Chondrocyte (in vitro differentiated cells): Measurements from ENCODE around the gene EPN1. TPM values are rescaled to one million over a fixed set of nuclear protein-coding genes. Genes with fewer than 3 reads are reported as not detected.
"Not testable (repeated sequence)": the region's sequence is repeated elsewhere in the genome, so short reads cannot be mapped to it uniquely, and the experiment has no call there.

Experiments used
- DNase-seq: peaks from one replicate; pipeline ENCODE4 v3.0.0; 2021; ENCODE audit warnings: mixed read lengths, low spot score
- H3K27ac Mint-ChIP-seq: one replicate; pipeline ENCODE4 v1.8.0; 2021; ENCODE audit warnings: mild to moderate bottlenecking, moderate library complexity, mixed read lengths; ENCODE audit not compliant: unreplicated experiment
- H3K27me3 Mint-ChIP-seq: 2 replicates; pipeline ENCODE4 v1.8.0; 2021; ENCODE audit warnings: low read depth, mixed read lengths
- H3K36me3 Mint-ChIP-seq: 2 replicates; pipeline ENCODE4 v1.8.0; 2021; ENCODE audit warnings: low read depth, mixed read lengths
- H3K4me1 Mint-ChIP-seq: 2 replicates; pipeline ENCODE4 v1.8.0; 2021; ENCODE audit warnings: low read depth, mild to moderate bottlenecking, mixed read lengths
- H3K4me3 Mint-ChIP-seq: one replicate; pipeline ENCODE4 v1.8.0; 2021; ENCODE audit warnings: mild to moderate bottlenecking, moderate library complexity, mixed read lengths; ENCODE audit not compliant: unreplicated experiment
- H3K9me3 Mint-ChIP-seq: 2 replicates; pipeline ENCODE4 v1.8.0; 2021; ENCODE audit warnings: low read depth, mixed read lengths
- total RNA-seq: library from RNA; stranded (reverse); gene quantifications from 3 replicates; pipeline ENCODE4 v1.2.1, GENCODE V29; 2021
- TF ChIP-seq, protein P1 (sequence below): fragments of 200-600 bp; sonication (generic); IDR thresholded peaks from 2 replicates; pipeline ENCODE4 v1.5.0; 2021; ENCODE audit warnings: antibody characterized with exemption, mild to moderate bottlenecking, moderate library complexity

The EPN1 gene
- total RNA-seq, 1 donor from 2014 or later: 124 TPM

GRCh38 chr19:55753401-55753800, 78.4 kb downstream of the EPN1 start:
- H3K4me1 Mint-ChIP-seq: no peaks in the 10 kb centered on the region
- H3K9me3 Mint-ChIP-seq: peaks cover 16% of the 10 kb centered on the region
- no peaks in the 10 kb centered on the region for H3K27me3 Mint-ChIP-seq
- TF ChIP-seq, protein P1, sequence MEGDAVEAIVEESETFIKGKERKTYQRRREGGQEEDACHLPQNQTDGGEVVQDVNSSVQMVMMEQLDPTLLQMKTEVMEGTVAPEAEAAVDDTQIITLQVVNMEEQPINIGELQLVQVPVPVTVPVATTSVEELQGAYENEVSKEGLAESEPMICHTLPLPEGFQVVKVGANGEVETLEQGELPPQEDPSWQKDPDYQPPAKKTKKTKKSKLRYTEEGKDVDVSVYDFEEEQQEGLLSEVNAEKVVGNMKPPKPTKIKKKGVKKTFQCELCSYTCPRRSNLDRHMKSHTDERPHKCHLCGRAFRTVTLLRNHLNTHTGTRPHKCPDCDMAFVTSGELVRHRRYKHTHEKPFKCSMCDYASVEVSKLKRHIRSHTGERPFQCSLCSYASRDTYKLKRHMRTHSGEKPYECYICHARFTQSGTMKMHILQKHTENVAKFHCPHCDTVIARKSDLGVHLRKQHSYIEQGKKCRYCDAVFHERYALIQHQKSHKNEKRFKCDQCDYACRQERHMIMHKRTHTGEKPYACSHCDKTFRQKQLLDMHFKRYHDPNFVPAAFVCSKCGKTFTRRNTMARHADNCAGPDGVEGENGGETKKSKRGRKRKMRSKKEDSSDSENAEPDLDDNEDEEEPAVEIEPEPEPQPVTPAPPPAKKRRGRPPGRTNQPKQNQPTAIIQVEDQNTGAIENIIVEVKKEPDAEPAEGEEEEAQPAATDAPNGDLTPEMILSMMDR: no peak
- DNase-seq: no peak
- H3K4me3 Mint-ChIP-seq: no peak overlapping the region
- no peaks in the 10 kb centered on the region for H3K36me3 Mint-ChIP-seq
- H3K27ac Mint-ChIP-seq: no peak overlapping the region

DNA sequence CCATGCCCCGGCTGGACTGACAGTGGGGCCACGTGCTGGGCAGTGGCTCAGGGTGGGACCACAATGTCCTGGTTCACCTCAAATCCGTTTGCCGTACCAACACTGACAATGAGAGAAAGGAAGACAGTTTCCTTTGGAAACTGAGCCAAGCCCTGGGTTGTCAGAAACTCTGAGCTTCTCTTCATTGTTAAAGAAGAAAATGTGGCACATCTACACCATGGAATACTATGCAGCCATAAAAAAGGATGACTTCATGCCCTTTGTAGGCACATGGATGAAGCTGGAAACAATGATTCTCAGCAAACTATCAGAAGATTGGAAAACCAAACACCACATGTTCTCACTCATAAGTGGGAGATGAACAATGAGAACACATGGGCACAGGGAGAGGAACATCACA, 81.8 kb downstream of the EPN1 start:
- not testable (repeated sequence) for H3K36me3 Mint-ChIP-seq, H3K27me3 Mint-ChIP-seq, H3K4me3 Mint-ChIP-seq, H3K27ac Mint-ChIP-seq, H3K4me1 Mint-ChIP-seq, DNase-seq
- H3K9me3 Mint-ChIP-seq: peaks cover 27% of the 10 kb centered on the region

DNA sequence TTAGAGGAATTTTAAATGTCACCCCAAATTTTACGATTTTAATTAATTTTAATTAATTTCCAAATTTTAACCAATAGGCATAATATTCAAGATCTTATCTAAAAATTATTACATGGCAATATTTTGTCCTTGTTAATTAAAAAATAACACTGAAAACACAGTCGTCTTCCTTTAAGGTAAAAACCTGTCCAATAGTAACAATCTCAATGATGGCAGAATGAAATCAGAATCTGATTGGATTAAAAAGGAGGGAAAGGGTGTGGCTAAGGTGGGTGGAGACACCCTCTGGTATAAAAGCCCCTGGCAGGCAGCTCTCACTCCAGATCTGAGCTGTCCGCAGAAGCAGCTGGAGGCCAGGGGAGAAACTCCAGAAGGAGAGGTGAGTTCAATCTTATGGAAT, 83.8 kb downstream of the EPN1 start, which contains the start of gene RFPL4A:
Gene RFPL4A, plus strand, starts transcription at position 301 of the 400 bp plus-strand sequence. CDS start 2,704 bp downstream, outside the sequence.
- H3K9me3 Mint-ChIP-seq: peaks cover 23% of the 10 kb centered on the region
- H3K4me1 Mint-ChIP-seq, H3K27ac Mint-ChIP-seq, H3K27me3 Mint-ChIP-seq, DNase-seq, H3K36me3 Mint-ChIP-seq, H3K4me3 Mint-ChIP-seq: not testable (repeated sequence)

Other genes with a start within 250 kb of the EPN1 start
- gene SHISA7, start 231.9 kb upstream of the EPN1 start, total RNA-seq: not detected in 3 replicates
- 39.8 to 47.2 TPM (median 39.8 TPM) in 3 replicates for gene ISOC2, start 213.6 kb upstream of the EPN1 start, total RNA-seq
- not detected in 3 replicates for gene C19orf85, start 210.5 kb upstream of the EPN1 start, total RNA-seq
- gene ZNF628, start 198.6 kb upstream of the EPN1 start, total RNA-seq: 9.1 to 9.7 TPM (median 9.4 TPM) in 3 replicates
- 32.1 to 50.0 TPM (median 33.1 TPM) in 3 replicates for gene NAT14, start 190.0 kb upstream of the EPN1 start, total RNA-seq
- gene SSC5D, start 186.8 kb upstream of the EPN1 start, total RNA-seq: 33.6 to 50.0 TPM (median 34.5 TPM) in 3 replicates
- not detected in 3 replicates for gene SBK2, start 138.1 kb upstream of the EPN1 start, total RNA-seq
- not detected in 3 replicates for gene SBK3, start 129.7 kb upstream of the EPN1 start, total RNA-seq
- gene ZNF579, start 94.4 kb upstream of the EPN1 start, total RNA-seq: 15.7 to 23.6 TPM (median 23.1 TPM) in 3 replicates
- gene FIZ1, start 75.7 kb upstream of the EPN1 start, total RNA-seq: 11.3 to 14.7 TPM (median 14.4 TPM) in 3 replicates
- 10.1 to 11.0 TPM (median 10.8 TPM) in 3 replicates for gene ZNF524, start 74.9 kb upstream of the EPN1 start, total RNA-seq
- 16.1 to 18.1 TPM (median 16.4 TPM) in 3 replicates for gene ZNF865, start 69.6 kb upstream of the EPN1 start, total RNA-seq
- 6.1 to 7.9 TPM (median 6.4 TPM) in 3 replicates for gene ZNF784, start 50.7 kb upstream of the EPN1 start, total RNA-seq
- 42.3 to 59.8 TPM (median 45.0 TPM) in 3 replicates for gene ZNF580, start 34.2 kb upstream of the EPN1 start, total RNA-seq
- 20.8 to 24.7 TPM (median 24.2 TPM) in 3 replicates for gene ZNF581, start 31.6 kb upstream of the EPN1 start, total RNA-seq
- gene CCDC106, start 27.0 kb upstream of the EPN1 start, total RNA-seq: 20.9 to 26.5 TPM (median 23.5 TPM) in 3 replicates
- gene U2AF2, start 20.2 kb upstream of the EPN1 start, total RNA-seq: 119 to 137 TPM (median 129 TPM) in 3 replicates
- gene NLRP9, start 63.2 kb downstream of the EPN1 start, total RNA-seq: not detected in 3 replicates
- not detected in 3 replicates for gene RFPL4A, start 83.9 kb downstream of the EPN1 start, total RNA-seq
- gene RFPL4AL1, start 93.9 kb downstream of the EPN1 start, total RNA-seq: not detected in 3 replicates
- gene NLRP11, start 156.8 kb downstream of the EPN1 start, total RNA-seq: not detected in 3 replicates
- gene NLRP4, start 161.3 kb downstream of the EPN1 start, total RNA-seq: not detected in 3 replicates